NCI-H82 (cell line): ENCODE measurements around the gene IQSEC3.
"Not testable (repeated sequence)": the region's sequence is repeated elsewhere in the genome, so short reads cannot be mapped to it uniquely, and the experiment has no call there.

Experiments used
- DNase-seq: peaks from one replicate; lab custom pipeline; 2025; lab: John Stamatoyannopoulos, UW

The IQSEC3 gene

DNA sequence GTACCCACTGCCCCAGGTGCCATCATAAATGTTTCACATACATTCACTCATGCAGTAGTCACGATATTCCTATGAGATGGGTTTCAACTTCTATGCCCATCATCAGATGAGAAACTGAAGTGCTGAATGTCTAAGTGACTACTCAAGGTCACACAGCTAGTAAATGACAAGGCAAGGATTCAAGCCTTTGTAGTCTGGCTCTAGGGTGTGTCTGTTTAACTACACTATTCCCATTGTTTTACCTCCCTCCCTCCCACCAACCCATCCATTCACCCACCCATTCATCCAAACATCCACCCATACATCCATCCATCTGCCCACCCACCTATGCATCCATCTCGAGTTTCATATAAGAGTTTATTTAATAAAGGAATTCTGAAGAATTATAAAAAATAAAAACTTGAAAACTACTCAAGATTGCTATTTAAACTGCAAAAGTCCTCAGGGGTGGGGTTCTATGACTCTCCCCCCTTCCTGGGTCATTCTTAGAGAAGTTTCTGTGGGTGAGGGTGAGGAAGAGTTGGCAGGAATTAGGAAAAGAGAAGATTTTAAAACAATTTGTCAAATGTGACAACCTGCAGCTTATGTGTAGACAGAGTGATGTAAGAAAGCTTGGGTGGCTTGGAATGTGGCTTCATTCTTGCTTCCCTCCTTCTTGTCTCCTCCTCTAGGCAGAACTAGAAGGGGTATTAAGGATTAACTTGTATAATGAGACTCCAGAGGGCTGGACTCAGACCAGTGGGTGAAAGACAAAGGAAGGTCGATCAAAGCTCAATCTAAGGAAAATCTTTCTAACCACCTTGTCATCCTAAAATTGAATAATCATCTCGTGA lies 13.4 kb upstream of the IQSEC3 start:
- DNase-seq: not testable (repeated sequence)

DNA sequence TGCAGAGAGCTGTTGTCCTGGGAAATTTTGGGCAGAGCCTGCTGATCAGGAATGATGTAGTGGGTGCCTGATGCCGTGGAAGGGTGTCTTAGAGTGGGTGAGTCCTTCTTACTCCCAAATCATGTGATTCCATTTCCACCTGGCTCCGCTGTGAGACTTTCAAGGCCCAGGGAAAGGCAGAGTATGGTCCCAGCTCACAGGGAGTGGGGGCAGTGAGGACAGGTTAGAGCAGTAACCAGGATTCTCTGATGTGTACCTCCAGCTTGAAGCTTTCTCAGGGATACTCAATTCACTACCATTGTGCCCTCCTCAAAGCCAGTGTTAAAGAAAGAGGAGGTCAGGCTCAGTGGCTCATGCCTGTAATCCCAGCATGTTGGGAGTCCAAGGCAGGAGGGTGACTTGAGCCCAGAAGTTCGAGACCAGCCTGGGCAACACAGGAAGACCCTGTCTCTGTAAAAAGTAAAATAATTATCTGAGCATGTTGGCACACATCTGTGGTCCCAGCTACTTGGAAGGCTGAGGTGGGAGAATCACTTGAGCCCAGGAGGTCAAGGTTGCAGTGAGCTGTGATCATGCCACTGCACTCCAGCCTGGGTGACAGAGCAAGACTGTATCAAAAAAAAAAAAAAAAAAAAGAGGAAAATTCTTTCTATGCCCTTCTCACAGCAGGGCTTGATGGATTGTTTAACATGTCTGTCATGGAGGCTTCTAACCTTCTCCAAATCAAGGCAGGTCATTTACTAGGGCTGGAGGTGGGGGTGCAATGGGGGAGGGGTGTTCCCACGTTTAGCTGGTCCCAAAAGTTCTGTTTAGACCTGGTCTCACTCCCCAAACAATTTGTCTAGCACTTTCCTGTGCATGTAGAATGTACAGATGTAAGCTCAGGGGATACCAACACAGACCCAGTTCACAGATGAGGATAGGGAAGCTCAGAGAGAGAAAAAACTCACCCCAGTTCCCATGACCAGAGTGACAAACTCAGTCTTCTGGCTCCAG lies 12.5 kb upstream of the IQSEC3 start:
- DNase-seq: no peak

DNA sequence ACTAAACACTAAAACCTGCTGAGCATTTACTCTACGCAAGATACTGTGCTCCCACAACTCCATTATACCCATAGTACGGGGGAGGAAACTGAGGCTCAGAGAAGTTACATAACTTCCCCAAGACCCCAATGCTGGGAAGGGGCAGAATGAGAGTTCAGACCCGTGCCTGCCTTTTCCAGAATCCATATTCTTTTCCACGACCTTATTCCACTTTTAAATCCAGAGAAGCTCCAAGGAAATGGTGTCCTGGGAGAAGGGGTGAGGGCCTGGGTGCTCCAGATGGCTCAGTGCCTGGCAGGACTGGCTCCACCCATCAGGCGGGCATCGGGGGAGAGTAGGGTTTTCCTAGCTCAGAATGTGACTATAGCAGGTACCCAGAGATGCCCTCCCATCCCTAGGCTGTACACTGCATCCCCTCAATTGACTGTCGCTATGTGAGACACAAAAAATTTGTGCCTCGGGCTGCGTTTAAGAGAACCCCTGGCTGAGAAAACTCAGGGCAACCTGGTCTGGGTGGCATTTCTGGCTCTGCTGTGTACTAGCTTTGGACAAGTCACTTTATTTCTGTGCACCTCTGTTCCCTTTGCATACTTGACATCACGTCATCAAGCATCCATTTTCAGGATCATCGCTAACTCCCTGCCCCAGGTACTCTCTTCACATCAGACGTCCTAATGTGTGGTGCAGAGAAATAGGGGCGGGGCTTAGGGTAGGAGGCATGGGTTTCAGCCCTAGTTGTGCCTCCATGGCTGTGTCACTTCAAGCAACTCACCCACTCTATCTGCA lies 11.6 kb upstream of the IQSEC3 start:
- DNase-seq: no peak

DNA sequence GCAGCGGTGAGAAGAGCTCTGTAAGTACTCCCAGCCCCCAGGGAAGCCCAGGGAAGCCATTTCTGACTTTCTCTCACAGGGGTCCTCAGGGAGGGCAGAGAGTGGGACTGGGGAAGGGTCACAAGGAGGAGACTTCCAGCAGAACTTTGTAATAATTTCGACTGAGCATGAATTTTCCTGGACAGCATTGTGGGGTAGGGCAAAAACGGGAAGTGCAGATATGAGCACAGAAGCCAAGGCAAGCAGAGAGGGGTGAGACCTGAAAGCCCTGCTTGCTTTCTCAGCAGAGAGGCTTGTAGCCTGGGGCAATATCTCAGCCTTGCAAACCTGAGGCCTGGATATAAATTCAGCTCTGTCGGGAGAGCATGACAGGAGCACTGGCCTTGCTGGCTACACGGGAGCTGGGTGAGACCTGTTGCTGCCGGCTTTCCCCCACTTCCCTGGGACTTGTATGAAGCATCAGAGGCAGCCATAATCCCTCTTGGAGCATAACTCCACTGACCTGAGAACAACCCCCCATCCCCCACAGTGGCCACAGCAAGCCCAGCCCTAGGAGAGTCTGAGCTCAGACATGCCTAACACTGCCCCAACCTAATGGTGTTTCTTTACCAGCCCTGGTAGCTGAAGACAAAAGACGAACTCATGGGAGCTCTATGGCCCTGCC lies 9.8 kb upstream of the IQSEC3 start:
- no peak for DNase-seq

- no peak for DNase-seq
Measured at GRCh38 chr12:57539-57938, 9.0 kb upstream of the IQSEC3 start.

DNA sequence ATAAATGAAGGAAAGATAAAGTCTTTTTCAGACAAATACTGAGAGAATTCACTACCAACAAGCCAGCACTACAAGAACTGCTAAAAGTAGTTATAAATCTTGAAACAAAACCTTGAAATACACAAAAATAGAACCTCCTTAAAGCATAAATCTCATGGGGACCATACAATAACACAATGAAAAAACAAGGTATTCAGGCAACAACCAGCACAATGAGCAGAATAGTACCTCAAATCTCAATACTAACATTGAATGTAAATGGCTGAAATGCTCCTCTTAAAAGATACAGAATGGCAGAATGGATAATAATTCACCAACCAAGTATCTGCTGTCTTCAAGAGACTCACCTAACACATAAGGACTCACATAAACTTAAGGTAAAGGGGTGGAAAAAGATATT lies 7.7 kb upstream of the IQSEC3 start:
- DNase-seq: no peak

GRCh38 chr12:61845-62244 lies 4.7 kb upstream of the IQSEC3 start:
- not testable (repeated sequence) for DNase-seq

DNA sequence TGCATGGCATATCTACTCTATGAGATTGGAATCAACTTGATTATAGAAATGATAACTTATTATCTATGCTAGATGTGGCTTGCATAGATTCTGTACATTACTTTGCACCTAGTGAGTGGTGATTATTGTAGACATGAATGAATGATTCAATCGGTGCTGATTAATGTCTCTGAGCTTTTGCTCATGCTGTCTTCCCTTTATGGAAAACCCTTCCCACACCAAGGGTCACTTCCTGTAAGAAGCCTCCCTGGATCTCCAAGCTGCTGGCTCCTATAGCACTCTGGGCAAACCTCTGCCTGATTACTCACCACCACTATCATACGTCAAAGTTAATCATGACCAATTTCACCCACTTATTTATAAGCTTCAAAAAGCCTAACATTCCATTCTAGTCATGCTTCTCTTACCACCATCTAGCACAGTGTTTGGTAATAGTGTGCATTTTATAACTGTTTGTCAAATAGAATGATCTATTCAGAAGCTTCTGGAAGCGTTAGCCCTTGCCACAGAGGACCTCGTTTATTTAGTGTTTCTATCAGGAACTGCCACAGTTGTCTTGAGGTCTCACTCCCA lies 990 bp upstream of the IQSEC3 start:
- not testable (repeated sequence) for DNase-seq

- not testable (repeated sequence) for DNase-seq
Measured at GRCh38 chr12:66782-67504, 376 bp downstream of the IQSEC3 start.

DNA sequence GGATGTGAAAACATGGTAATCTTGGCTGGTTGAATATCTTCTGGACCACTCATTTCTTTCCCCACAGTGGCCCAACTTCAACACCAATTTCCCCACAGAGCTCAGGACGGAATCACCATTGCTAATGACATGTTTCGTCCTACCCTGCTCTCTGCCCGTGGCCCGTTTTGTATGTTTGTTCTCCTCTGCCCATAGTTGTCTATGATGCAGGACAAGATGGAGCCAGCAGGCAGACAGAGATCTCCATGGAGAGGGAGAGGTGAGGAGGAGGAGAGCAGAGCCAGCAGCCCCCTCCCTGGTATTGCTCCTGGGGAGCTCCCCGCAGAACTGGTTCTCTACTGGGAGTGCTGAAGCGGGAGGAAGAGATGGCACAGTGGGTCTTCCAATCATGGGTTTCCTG lies 3.1 kb downstream of the IQSEC3 start:
- not testable (repeated sequence) for DNase-seq

- DNase-seq: not testable (repeated sequence)
Measured at GRCh38 chr12:70541-70940, 4.0 kb downstream of the IQSEC3 start.

DNA sequence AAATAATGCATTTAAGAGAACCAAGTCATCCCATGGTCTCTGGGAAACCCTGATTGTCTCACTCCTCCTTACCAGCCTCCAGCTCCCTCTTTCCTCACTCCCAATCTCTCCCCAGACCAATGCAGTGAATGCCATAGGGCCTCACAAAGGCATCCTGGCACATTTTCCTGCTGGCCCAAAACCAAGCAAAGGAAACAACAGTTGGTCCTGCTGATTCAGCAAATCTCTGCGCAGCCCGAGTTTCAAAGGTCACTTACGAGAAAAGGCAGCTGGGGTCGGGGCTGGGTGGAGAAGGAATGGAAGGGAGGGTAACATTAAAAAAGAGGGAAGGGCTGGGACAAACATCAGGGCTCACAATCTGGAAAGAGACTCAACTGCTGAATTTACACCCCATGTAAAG lies 5.5 kb downstream of the IQSEC3 start:
- DNase-seq: not testable (repeated sequence)

DNA sequence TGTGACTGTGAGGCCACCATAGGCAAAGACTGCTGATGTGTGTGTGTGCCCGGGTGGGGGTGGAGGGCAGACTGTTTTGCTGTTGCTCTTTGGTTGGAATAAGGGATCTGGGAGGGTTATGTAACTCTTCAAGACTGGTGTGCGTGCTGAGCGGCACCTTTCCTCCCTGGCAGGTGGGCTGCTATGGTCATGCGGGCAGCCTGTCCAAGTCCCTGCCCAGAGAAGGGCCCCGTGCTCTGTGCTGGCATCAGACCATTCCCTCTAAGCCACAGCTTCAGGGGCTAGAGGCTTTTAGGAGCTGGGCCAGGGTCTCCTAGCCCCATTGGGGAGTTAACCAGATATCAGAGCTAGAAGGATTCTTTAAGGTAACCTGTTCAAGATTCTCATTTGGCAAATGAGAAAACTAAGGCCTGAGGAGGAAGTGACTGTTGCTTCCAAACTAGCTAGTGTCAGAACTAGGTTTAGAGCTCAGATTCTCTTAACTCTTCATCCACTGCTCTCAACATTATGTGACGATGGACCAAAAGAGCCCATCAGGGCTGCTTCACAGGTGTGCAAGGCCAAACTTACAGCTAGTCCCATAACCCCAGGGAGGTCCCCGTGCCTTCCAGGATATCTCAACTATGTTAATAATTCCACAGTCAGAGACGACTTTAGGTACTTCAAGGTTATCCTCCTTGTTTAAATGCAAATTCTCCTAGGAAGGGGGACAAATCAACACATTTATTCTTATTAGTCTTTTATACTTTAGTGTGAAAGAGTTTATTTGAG lies 8.0 kb downstream of the IQSEC3 start:
- not testable (repeated sequence) for DNase-seq

- DNase-seq: not testable (repeated sequence)
Measured at GRCh38 chr12:75541-75940, 9.0 kb downstream of the IQSEC3 start.

DNA sequence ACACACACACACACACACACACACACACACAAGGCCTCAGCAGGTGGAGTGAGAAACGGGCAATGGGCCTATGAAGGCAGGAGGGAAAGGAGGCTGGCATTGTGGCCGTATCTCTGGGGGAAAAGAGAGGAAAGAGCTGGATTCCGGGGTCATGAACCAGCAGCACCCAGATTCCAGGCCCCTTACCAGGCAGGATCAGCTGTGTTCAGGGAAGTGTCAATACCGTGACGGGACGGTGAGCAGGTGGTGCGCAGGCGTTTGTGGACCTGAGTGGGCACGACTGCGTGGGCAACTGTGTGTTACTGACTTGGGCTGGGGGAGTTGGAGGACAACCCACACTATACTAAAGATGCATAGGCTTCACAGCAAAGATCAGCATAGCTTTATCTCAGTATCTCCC lies 9.5 kb downstream of the IQSEC3 start:
- DNase-seq: not testable (repeated sequence)

DNA sequence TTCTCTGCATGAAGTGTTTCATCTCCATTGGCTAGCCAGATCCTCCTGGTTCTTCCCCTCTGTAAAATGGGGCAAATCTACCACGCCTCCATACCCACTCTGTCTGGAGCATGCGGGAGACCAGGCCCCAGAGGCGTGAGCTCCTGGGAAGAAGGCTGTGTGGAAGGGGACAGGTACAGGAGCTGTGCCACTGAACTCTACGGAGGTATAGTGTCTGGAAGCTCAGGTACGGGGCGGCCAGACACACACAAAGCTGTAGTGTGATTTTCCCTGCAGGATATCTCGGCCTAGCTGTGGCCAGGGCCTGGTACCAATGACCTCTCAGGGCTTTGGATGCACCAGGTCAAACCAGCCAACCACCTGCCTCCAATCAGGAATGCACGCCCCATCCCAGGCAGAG lies 10.0 kb downstream of the IQSEC3 start:
- DNase-seq: not testable (repeated sequence)

- not testable (repeated sequence) for DNase-seq
Measured at GRCh38 chr12:77101-77719, 10.6 kb downstream of the IQSEC3 start.

DNA sequence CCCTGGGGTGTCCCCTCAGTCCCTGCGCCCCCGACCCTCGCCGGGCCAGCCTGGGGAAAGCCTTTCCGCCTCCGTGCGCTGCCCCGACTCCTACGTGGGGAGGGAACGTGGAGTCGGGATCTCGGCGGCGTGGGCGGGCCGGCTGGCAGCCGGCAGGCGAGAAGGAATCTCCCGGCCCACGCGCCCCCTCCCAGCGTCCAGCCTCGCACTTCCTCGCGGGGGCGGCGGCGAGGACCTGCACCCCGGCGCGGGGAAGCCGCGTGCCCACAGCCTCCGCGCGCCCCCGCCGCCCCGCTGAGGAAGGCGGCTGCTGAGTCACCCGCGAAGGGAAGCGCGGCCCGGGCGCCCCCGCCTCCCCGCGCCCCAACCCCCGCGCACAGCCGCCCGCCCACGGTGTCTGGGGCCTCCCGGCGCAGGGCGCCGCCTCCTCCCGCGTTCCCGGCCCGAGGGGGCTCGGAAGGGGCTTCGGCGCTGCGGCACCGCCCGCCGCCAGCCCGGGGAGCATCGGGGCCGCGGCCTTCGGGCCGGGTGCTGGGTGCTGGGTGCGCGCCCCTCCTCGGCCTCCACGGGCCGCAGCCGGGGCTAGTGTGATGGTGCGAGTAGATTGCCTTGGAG lies 11.3 kb downstream of the IQSEC3 start:
- DNase-seq: not testable (repeated sequence)

DNA sequence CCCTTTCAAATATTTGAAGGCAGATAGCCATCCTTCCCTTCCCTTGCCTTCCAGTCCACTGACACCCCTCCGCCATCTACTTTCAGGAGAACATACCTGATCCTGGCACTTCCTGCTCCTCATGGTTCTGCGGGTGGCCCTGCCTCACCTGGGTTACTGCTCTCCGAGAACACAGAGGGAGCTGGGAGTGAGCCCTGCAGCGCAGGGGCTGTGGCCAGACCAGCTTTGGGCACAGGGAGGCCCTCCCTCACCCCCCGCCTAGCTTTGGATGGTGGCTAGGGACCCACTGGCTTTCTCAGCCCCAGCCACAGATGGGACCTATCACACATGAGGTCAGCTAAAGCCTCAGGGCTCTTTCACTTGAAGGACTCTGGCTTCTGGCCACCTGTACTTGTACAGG lies 12.4 kb downstream of the IQSEC3 start:
- no peak for DNase-seq
